ENCODE measurements around the gene VCX.

VCX gene

DNA sequence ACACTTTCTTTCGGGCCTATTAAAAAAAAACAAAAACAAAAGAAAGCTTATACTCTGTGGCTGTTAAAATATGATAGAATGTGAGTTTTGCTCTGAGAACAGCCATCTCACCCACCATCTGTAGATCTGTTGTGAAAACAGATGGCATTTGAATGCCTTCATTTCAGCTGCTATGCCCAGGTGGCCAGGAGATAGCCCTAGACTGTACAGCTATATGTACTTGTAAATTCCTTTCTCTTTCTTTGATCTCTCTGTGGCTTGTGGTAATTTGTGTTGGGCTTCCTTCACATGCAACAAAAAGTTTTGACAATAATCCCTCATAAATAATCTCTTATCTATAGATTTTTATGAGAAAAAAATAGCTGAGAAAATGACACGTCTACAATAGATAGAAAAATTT is 46.2 kb downstream of the VCX start:
- H3K27ac ChIP-seq: no peak overlapping the region
- H3K9me3 ChIP-seq (replicated peaks in 1 of 11): peaks cover 0 to 5% (median 0%) of the 10 kb centered on the region in 11 experiments; a peak in 1 of 22 replicates
- TF ChIP-seq Cebpa-rat (IDR thresholded peaks at IDR 0.05): no peak
- no peaks in the 10 kb centered on the region for H4K20me1 ChIP-seq
- no peaks in the 10 kb centered on the region for H3K36me3 ChIP-seq
- peak overlapping the region in 5 of 11 experiments; percentile 7 to 37 (median 18); a peak in 7 of 22 replicates for H3K4me2 ChIP-seq
- H3K27me3 ChIP-seq: no peaks in the 10 kb centered on the region
- H3K9ac ChIP-seq: no peak overlapping the region
- H3K4me3 ChIP-seq: no peak overlapping the region
- H3K4me1 ChIP-seq: peaks cover 0 to 18% (median 5%) of the 10 kb centered on the region in 10 experiments; a peak in 9 of 20 replicates

GRCh38 chrX:7889680-7890079 is 46.7 kb downstream of the VCX start:
- Histone ChIP-seq H3K9me3 (replicated peaks in 1 of 11) (peaks cover 0 to 5% (median 0%) of the 10 kb centered on the region in 11 experiments; a peak in 1 of 22 replicates), H3K4me3 (no peak overlapping the region), H3K27ac (no peak overlapping the region), H3K4me1 (peaks cover 0 to 18% (median 5%) of the 10 kb centered on the region in 10 experiments; a peak in 9 of 20 replicates), H3K9ac (no peak overlapping the region), H3K36me3 (no peaks in the 10 kb centered on the region), H3K4me2 (peak overlapping the region in 1 of 11 experiments; percentile 37; a peak in 1 of 22 replicates), H4K20me1 (no peaks in the 10 kb centered on the region), H3K27me3 (no peaks in the 10 kb centered on the region)
- TF ChIP-seq Cebpa-rat (IDR thresholded peaks at IDR 0.05): no peak

GRCh38 chrX:7891928-7892327 is 49.0 kb downstream of the VCX start:
- TF ChIP-seq Cebpa-rat (IDR thresholded peaks at IDR 0.05): no peak
- Histone ChIP-seq H3K27ac (no peak overlapping the region), H3K4me2 (no peak overlapping the region), H3K9me3 (replicated peaks in 1 of 11) (peaks cover 0 to 4% (median 0%) of the 10 kb centered on the region in 11 experiments; a peak in 1 of 22 replicates), H3K4me3 (no peak overlapping the region), H3K27me3 (no peaks in the 10 kb centered on the region), H4K20me1 (no peaks in the 10 kb centered on the region), H3K9ac (no peak overlapping the region), H3K4me1 (peaks cover 0 to 18% (median 5%) of the 10 kb centered on the region in 10 experiments; a peak in 9 of 20 replicates), H3K36me3 (no peaks in the 10 kb centered on the region)
